ENCODE measurements around the gene MYMK. TPM values are rescaled to one million over a fixed set of nuclear protein-coding genes. Genes with fewer than 3 reads are reported as not detected.

MYMK gene
- total RNA-seq, 4 donors from 2014 or later = not detected

- no peak for TF ChIP-seq CTCF (IDR thresholded peaks at IDR 0.05 in 4 of 5, conservative IDR thresholded peaks at IDR 0.05 in 1 of 5)
- TF ChIP-seq POLR2A (IDR thresholded peaks at IDR 0.05) = no peak
- Histone ChIP-seq H3K27me3 (peaks cover 0 to 2% (median 0%) of the 10 kb centered on the region in 3 donors), H3K27ac (no peak overlapping the region), H3K36me3 (no peaks in the 10 kb centered on the region), H3K4me1 (peaks cover 14 to 19% of the 10 kb centered on the region in 2 donors), H3K9me3 (no peaks in the 10 kb centered on the region), H3K4me3 (no peak overlapping the region)
- intact Hi-C loops (cut with DNase I; ENCODE audit: low total_unique reads) (no loop called here), in situ Hi-C loops (cut with MboI; ENCODE audit: low sequenced_read_pairs in 4 of 4) (loop anchor here in 1 of 4 donors (25.0 kb wide), 1 partner anchor 304 kb away; no protein-coding TSS in a partner anchor)
- ATAC-seq (no peak), DNase-seq (no peak)
Observed at GRCh38 chr9:133490865-133491655, 33.7 kb downstream of the MYMK start.

- ATAC-seq (no peak), DNase-seq (no peak)
- in situ Hi-C loops (cut with MboI; ENCODE audit: low sequenced_read_pairs in 4 of 4) = loop anchor here in 1 of 4 donors (25.0 kb wide), 1 partner anchor 303 kb away; no protein-coding TSS in a partner anchor
- H3K9me3 ChIP-seq = no peaks in the 10 kb centered on the region
- peaks cover 14 to 19% of the 10 kb centered on the region in 2 donors for H3K4me1 ChIP-seq
- no peak for TF ChIP-seq CTCF (IDR thresholded peaks at IDR 0.05 in 4 of 5, conservative IDR thresholded peaks at IDR 0.05 in 1 of 5)
- TF ChIP-seq POLR2A (IDR thresholded peaks at IDR 0.05) = no peak
- H3K27me3 ChIP-seq = no peaks in the 10 kb centered on the region
- no peak overlapping the region for H3K27ac ChIP-seq
- H3K4me3 ChIP-seq = no peak overlapping the region
- intact Hi-C loops (cut with DNase I; ENCODE audit: low total_unique reads) = no loop called here
- H3K36me3 ChIP-seq = no peaks in the 10 kb centered on the region
Observed at GRCh38 chr9:133490201-133490681, 34.5 kb downstream of the MYMK start.

- Histone ChIP-seq H3K27me3 (no peaks in the 10 kb centered on the region), H3K36me3 (no peaks in the 10 kb centered on the region), H3K9me3 (no peaks in the 10 kb centered on the region), H3K27ac (no peak overlapping the region), H3K4me3 (no peak overlapping the region), H3K4me1 (peaks cover 14 to 19% of the 10 kb centered on the region in 2 donors)
- intact Hi-C loops (cut with DNase I; ENCODE audit: low total_unique reads) (loop anchor here (10.0 kb wide), 1 partner anchor 145 kb away; the partner anchor contains the start of genes MED22 and RPL7A), in situ Hi-C loops (cut with MboI; ENCODE audit: low sequenced_read_pairs in 4 of 4) (loop anchor here (5.0 to 25.0 kb wide), 5 partner anchors 75 to 315 kb away; partner anchors contain the start of gene REXO4 (in 2 of the 4))
- ATAC-seq = no peak
- DNase-seq = no peak
- TF ChIP-seq POLR2A (IDR thresholded peaks at IDR 0.05) (no peak), CTCF (IDR thresholded peaks at IDR 0.05 in 4 of 5, conservative IDR thresholded peaks at IDR 0.05 in 1 of 5) (no peak)
Observed at GRCh38 chr9:133489253-133490190, 35.2 kb downstream of the MYMK start.

GRCh38 chr9:133488686-133489252 is 36.0 kb downstream of the MYMK start:
- Histone ChIP-seq H3K4me3 (no peak overlapping the region), H3K36me3 (no peaks in the 10 kb centered on the region), H3K27me3 (no peaks in the 10 kb centered on the region), H3K9me3 (no peaks in the 10 kb centered on the region), H3K4me1 (peaks cover 14 to 19% of the 10 kb centered on the region in 2 donors), H3K27ac (no peak overlapping the region)
- DNase-seq (no peak), ATAC-seq (no peak)
- in situ Hi-C loops (cut with MboI; ENCODE audit: low sequenced_read_pairs in 4 of 4) = loop anchor here (5.0 to 25.0 kb wide), 5 partner anchors 74 to 314 kb away; partner anchors contain the start of gene REXO4 (in 2 of the 4)
- intact Hi-C loops (cut with DNase I; ENCODE audit: low total_unique reads) = loop anchor here (10.0 kb wide), 1 partner anchor 144 kb away; the partner anchor contains the start of genes MED22 and RPL7A
- TF ChIP-seq POLR2A (IDR thresholded peaks at IDR 0.05) = no peak
- TF ChIP-seq CTCF (IDR thresholded peaks at IDR 0.05 in 4 of 5, conservative IDR thresholded peaks at IDR 0.05 in 1 of 5) = no peak
